Parathyroid adenoma (tissue), 2 donors: ENCODE measurements around the gene IL1RAPL1.

ENCODE experiments used
- H2AFZ ChIP-seq: fragments of 300-600 bp; sonication (generic); one replicate; pipeline ENCODE4 v1.7.0; 2017; ENCODE audit warnings: antibody characterized with exemption, mild to moderate bottlenecking
- H3K27ac ChIP-seq: fragments of 300-600 bp; sonication (generic); one replicate; pipeline ENCODE4 v1.7.0; 2017
- H3K27me3 ChIP-seq: fragments of 300-600 bp; sonication (generic); one replicate; pipeline ENCODE4 v1.7.0; 2017; ENCODE audit warnings: low read length; ENCODE audit not compliant: control insufficient read depth, insufficient read depth
- H3K36me3 ChIP-seq: fragments of 300-600 bp; sonication (generic); one replicate; pipeline ENCODE4 v1.7.0; 2017; ENCODE audit warnings: low read length; ENCODE audit not compliant: control insufficient read depth, insufficient read depth
- H3K4me1 ChIP-seq: fragments of 300-600 bp; sonication (generic); one replicate; pipeline ENCODE4 v1.7.0; 2017; ENCODE audit warnings: control low read depth
- H3K4me2 ChIP-seq: fragments of 300-600 bp; sonication (generic); one replicate; pipeline ENCODE4 v1.7.0; 2017; ENCODE audit warnings: low read length
- H3K4me3 ChIP-seq: fragments of 300-600 bp; sonication (generic); one replicate; pipeline ENCODE4 v1.7.0; 2017; ENCODE audit warnings: low read depth, low read length
- H3K79me2 ChIP-seq: fragments of 300-600 bp; sonication (generic); one replicate; pipeline ENCODE4 v1.7.0; 2017; ENCODE audit warnings: control low read depth
- H3K9ac ChIP-seq: fragments of 300-600 bp; sonication (generic); one replicate; pipeline ENCODE4 v1.7.0; 2017; ENCODE audit warnings: mild to moderate bottlenecking
- H3K9me3 ChIP-seq: fragments of 300-600 bp; sonication (generic); one replicate; pipeline ENCODE4 v1.7.0; 2017; ENCODE audit warnings: low read length; ENCODE audit not compliant: control insufficient read depth
- CTCF ChIP-seq: fragments of 300-600 bp; sonication (generic); IDR thresholded peaks from one replicate; pipeline ENCODE4 v1.7.0; 2017; ENCODE audit warnings: antibody characterized with exemption, mild to moderate bottlenecking
- donor health status: primary hyperparathyroidism.

IL1RAPL1 gene

GRCh38 chrX:28847423-28847822, 260.2 kb downstream of the IL1RAPL1 start:
- no peak overlapping the region for H3K9ac ChIP-seq
- no peak overlapping the region for H2AFZ ChIP-seq
- H3K36me3 ChIP-seq: no peaks in the 10 kb centered on the region
- no peak overlapping the region for H3K4me3 ChIP-seq
- no peak overlapping the region for H3K27ac ChIP-seq
- H3K27me3 ChIP-seq: no peaks in the 10 kb centered on the region
- no peaks in the 10 kb centered on the region for H3K9me3 ChIP-seq
- TF ChIP-seq CTCF: no peak
- H3K79me2 ChIP-seq: no peaks in the 10 kb centered on the region
- H3K4me1 ChIP-seq: no peaks in the 10 kb centered on the region
- H3K4me2 ChIP-seq: no peak overlapping the region

- no peaks in the 10 kb centered on the region for H3K79me2 ChIP-seq
- H3K27me3 ChIP-seq: no peaks in the 10 kb centered on the region
- H2AFZ ChIP-seq: no peak overlapping the region
- no peaks in the 10 kb centered on the region for H3K36me3 ChIP-seq
- H3K9me3 ChIP-seq: no peaks in the 10 kb centered on the region
- H3K4me3 ChIP-seq: no peak overlapping the region
- H3K27ac ChIP-seq: no peak overlapping the region
- H3K4me1 ChIP-seq: no peaks in the 10 kb centered on the region
- H3K9ac ChIP-seq: no peak overlapping the region
- no peak overlapping the region for H3K4me2 ChIP-seq
- no peak for TF ChIP-seq CTCF
These were observed 261.5 kb downstream of the IL1RAPL1 start for GRCh38 chrX:28848707-28849106.

- Histone ChIP-seq H3K9ac (no peak overlapping the region), H3K27me3 (no peaks in the 10 kb centered on the region), H3K27ac (no peak overlapping the region), H3K36me3 (no peaks in the 10 kb centered on the region), H3K4me3 (no peak overlapping the region), H3K4me1 (no peaks in the 10 kb centered on the region), H2AFZ (no peak overlapping the region), H3K4me2 (no peak overlapping the region), H3K79me2 (no peaks in the 10 kb centered on the region), H3K9me3 (no peaks in the 10 kb centered on the region)
- TF ChIP-seq CTCF: no peak
These were observed 263.7 kb downstream of the IL1RAPL1 start for GRCh38 chrX:28850955-28851354.

DNA sequence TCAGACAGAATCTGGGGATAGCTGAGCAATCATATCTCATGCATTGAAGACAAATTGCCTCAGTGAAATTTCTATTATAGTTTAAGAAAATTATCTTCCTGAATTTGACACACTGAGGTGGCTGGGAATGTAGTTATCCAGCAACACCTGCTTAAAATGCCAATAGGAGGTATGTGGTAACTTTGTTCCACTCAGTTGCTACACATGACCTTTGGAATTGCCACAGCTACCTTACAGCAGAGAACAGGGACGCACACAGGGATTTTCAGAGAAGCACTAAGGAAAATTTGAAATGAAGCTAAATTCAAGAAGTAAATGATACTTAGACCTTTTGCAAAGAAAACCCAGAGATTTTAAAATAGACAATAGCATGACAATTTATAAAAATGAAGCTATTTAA, 264.6 kb downstream of the IL1RAPL1 start:
- H3K4me2 ChIP-seq: no peak overlapping the region
- no peaks in the 10 kb centered on the region for H3K36me3 ChIP-seq
- no peaks in the 10 kb centered on the region for H3K4me1 ChIP-seq
- no peaks in the 10 kb centered on the region for H3K27me3 ChIP-seq
- no peak overlapping the region for H3K4me3 ChIP-seq
- H2AFZ ChIP-seq: no peak overlapping the region
- no peak for TF ChIP-seq CTCF
- no peak overlapping the region for H3K9ac ChIP-seq
- no peaks in the 10 kb centered on the region for H3K9me3 ChIP-seq
- H3K79me2 ChIP-seq: no peaks in the 10 kb centered on the region
- H3K27ac ChIP-seq: no peak overlapping the region

GRCh38 chrX:28854637-28855036, 267.4 kb downstream of the IL1RAPL1 start:
- H3K4me3 ChIP-seq: no peak overlapping the region
- H3K9me3 ChIP-seq: no peaks in the 10 kb centered on the region
- no peaks in the 10 kb centered on the region for H3K27me3 ChIP-seq
- no peak overlapping the region for H3K27ac ChIP-seq
- no peak overlapping the region for H3K9ac ChIP-seq
- TF ChIP-seq CTCF: no peak
- no peak overlapping the region for H3K4me2 ChIP-seq
- H3K36me3 ChIP-seq: no peaks in the 10 kb centered on the region
- H2AFZ ChIP-seq: no peak overlapping the region
- H3K79me2 ChIP-seq: no peaks in the 10 kb centered on the region
- no peaks in the 10 kb centered on the region for H3K4me1 ChIP-seq
